Mesenchymal stem cell (in vitro differentiated cells and primary cell): ENCODE results near the gene GRIN1.

Source experiments
- DNase-seq: peaks from one replicate; pipeline ENCODE4 v3.0.0-alpha.2; 2013
- H2AFZ ChIP-seq: one replicate; pipeline ENCODE4 v1.6.1; 2013; ENCODE audit warnings: low read depth, mild to moderate bottlenecking, control low read depth, inconsistent platforms, low read length, moderate library complexity
- H2AK5ac ChIP-seq: 2 replicates; pipeline ENCODE4 v1.6.1; 2013; ENCODE audit warnings: low read length, moderate library complexity, mild to moderate bottlenecking, inconsistent platforms; ENCODE audit not compliant: severe bottlenecking
- H2BK120ac ChIP-seq: one replicate; pipeline ENCODE4 v1.6.1; 2013; ENCODE audit warnings: low read depth, mild to moderate bottlenecking, inconsistent platforms, low read length, moderate library complexity
- H2BK12ac ChIP-seq, 2 experiments: one replicate each; pipeline ENCODE4 v1.6.1; 2013; ENCODE audit warnings: inconsistent platforms in 2 of 2, low read length in 2 of 2, mild to moderate bottlenecking in 2 of 2, moderate library complexity in 2 of 2, control low read depth in 1 of 2
- H2BK15ac ChIP-seq: one replicate; pipeline ENCODE4 v1.6.1; 2013; ENCODE audit warnings: mild to moderate bottlenecking, low read depth, inconsistent platforms; ENCODE audit not compliant: poor library complexity, severe bottlenecking
- H2BK5ac ChIP-seq: 2 replicates; pipeline ENCODE4 v1.6.1; 2013; ENCODE audit warnings: low read depth, mild to moderate bottlenecking, low read length, control low read depth, inconsistent platforms; ENCODE audit not compliant: poor library complexity, severe bottlenecking
- H3K14ac ChIP-seq, 2 experiments: one replicate each; pipeline ENCODE4 v1.6.1; 2013; ENCODE audit warnings: inconsistent platforms in 2 of 2, low read length in 2 of 2, control low read depth in 1 of 2, mild to moderate bottlenecking in 1 of 2, moderate library complexity in 1 of 2
- H3K18ac ChIP-seq, 2 experiments: one replicate each; pipeline ENCODE4 v1.6.1; 2013; ENCODE audit warnings: inconsistent platforms in 2 of 2, low read length in 2 of 2, control low read depth in 1 of 2, low read depth in 1 of 2, mild to moderate bottlenecking in 1 of 2
- H3K23ac ChIP-seq, 2 experiments: one replicate each; pipeline ENCODE4 v1.6.1; 2013; ENCODE audit warnings: inconsistent platforms in 2 of 2, low read length in 2 of 2, mild to moderate bottlenecking in 2 of 2, moderate library complexity in 2 of 2, control low read depth in 1 of 2
- H3K27ac ChIP-seq: 2 replicates; pipeline ENCODE4 v1.5.1; 2013; ENCODE audit warnings: mild to moderate bottlenecking, moderate library complexity, low read length, control low read depth, inconsistent platforms; ENCODE audit not compliant: poor library complexity, severe bottlenecking
- H3K27me3 ChIP-seq, 2 experiments: 2 replicates each; pipeline versions ENCODE4 v1.6.1 to v1.7.0; 2013; ENCODE audit warnings: low read length in 2 of 2, mild to moderate bottlenecking in 2 of 2, moderate library complexity in 2 of 2, control low read depth in 1 of 2, inconsistent platforms in 1 of 2; ENCODE audit not compliant: control insufficient read depth in 1 of 2, insufficient read depth in 1 of 2
- H3K36me3 ChIP-seq, 2 experiments: 2 replicates each; pipeline versions ENCODE4 v1.6.1 to v1.7.0; 2013; ENCODE audit warnings: low read length in 2 of 2, control low read depth in 1 of 2, inconsistent platforms in 1 of 2, low read depth in 1 of 2, mild to moderate bottlenecking in 1 of 2; ENCODE audit not compliant: insufficient read depth in 2 of 2, control insufficient read depth in 1 of 2
- H3K4ac ChIP-seq, 2 experiments: one replicate each; pipeline ENCODE4 v1.6.1; 2013; ENCODE audit warnings: inconsistent platforms in 2 of 2, low read length in 2 of 2, mild to moderate bottlenecking in 2 of 2, moderate library complexity in 2 of 2, control low read depth in 1 of 2, low read depth in 1 of 2
- H3K4me1 ChIP-seq: 2 replicates; pipeline ENCODE4 v1.6.1; 2013; ENCODE audit warnings: low read depth, low read length, control low read depth; ENCODE audit not compliant: control insufficient read depth, insufficient read depth
- H3K4me2 ChIP-seq: 2 replicates; pipeline ENCODE4 v1.6.1; 2013; ENCODE audit warnings: low read length, mild to moderate bottlenecking, inconsistent platforms; ENCODE audit not compliant: poor library complexity, severe bottlenecking
- H3K4me3 ChIP-seq, 2 experiments: 2 replicates each; pipeline versions ENCODE4 v1.5.1 to v1.7.0; 2013; ENCODE audit warnings: low read length in 2 of 2, mild to moderate bottlenecking in 2 of 2, control low read depth in 1 of 2, low read depth in 1 of 2; ENCODE audit not compliant: insufficient read depth in 1 of 2
- H3K79me1 ChIP-seq: replicated peaks from 2 replicates; pipeline ENCODE4 v1.6.1; 2013; ENCODE audit warnings: mild to moderate bottlenecking, control low read depth, low read length, inconsistent platforms; ENCODE audit not compliant: poor library complexity, severe bottlenecking
- H3K9ac ChIP-seq: 2 replicates; pipeline ENCODE4 v1.7.0; 2013; ENCODE audit warnings: mild to moderate bottlenecking, low read length, moderate library complexity
- H3K9me3 ChIP-seq: 2 replicates; pipeline ENCODE4 v1.7.0; 2013; ENCODE audit warnings: mild to moderate bottlenecking, low read length; ENCODE audit not compliant: control insufficient read depth
- H4K8ac ChIP-seq: one replicate; pipeline ENCODE4 v1.6.1; 2013; ENCODE audit warnings: inconsistent platforms, mild to moderate bottlenecking, low read length, moderate library complexity
- H4K91ac ChIP-seq: one replicate; pipeline ENCODE4 v1.6.1; 2013; ENCODE audit warnings: mild to moderate bottlenecking, low read length, inconsistent platforms
- WGBS: methylation state at CpG from one replicate; pipeline ENCODE4 v1.1.7; 2013; ENCODE audit warnings: mixed read lengths; 5-methylcytosine and 5-hydroxymethylcytosine counted together

The GRIN1 gene

DNA sequence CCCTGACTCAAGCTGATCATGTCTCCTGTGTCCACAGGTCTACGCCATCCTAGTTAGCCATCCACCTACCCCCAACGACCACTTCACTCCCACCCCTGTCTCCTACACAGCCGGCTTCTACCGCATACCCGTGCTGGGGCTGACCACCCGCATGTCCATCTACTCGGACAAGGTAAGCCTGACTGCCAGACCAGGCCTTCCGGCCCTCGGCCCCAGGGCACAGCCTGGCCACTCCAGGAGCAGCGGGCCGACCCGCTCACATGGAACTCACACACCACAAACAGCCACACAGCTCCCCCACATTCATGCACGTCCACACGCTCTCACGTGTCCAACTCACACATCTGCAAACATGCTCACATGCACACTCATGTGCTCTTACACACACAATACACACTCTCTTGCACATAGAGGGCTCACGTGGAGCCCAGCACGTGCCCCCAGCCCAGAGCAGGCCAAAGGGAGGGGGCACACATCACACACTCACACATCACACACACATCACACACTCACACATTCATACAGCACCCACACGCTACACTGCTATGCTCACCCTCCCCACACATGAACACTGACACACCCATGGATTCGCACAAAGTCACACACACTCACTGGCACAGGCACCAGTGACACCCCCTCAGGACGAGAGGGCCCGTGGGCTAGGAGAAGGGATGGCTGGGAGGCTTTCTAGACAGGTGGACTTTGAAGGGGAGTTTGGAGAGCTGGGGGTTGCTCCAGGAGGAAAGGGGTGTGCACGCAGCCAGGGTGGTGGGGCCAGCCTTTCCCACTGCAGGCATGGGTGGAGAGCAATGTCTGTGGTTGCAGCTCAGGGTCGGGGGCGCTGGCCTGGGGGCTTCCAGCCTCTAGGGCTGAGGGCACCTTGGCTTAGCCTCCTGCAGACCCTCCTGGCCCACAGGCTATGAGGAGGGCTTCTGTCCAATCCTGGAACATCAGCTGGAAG, 3.3 kb downstream of the GRIN1 start:
- Histone ChIP-seq H2AK5ac (no peak overlapping the region), H4K91ac (no peak overlapping the region), H3K79me1 (no peaks in the 10 kb centered on the region), H4K8ac (no peak overlapping the region), H2BK5ac (no peak overlapping the region), H3K27me3 (peaks cover 59 to 69% of the 10 kb centered on the region in 2 experiments), H3K4me2 (no peak overlapping the region), H3K36me3 (peaks cover 0 to 8% of the 10 kb centered on the region in 2 experiments), H3K27ac (no peak overlapping the region), H3K9ac (no peak overlapping the region), H3K4me3 (no peak overlapping the region), H3K4me1 (peaks cover 12% of the 10 kb centered on the region), H3K4ac (no peak overlapping the region), H3K14ac (no peak overlapping the region), H2BK15ac (no peak overlapping the region), H3K23ac (no peak overlapping the region), H3K9me3 (no peaks in the 10 kb centered on the region), H2BK12ac (no peak overlapping the region), H2BK120ac (no peak overlapping the region), H3K18ac (no peak overlapping the region), H2AFZ (no peak overlapping the region)
- no peak for DNase-seq
- WGBS = 73% methylated on average over 24 of the region's 24 CpGs

- Histone ChIP-seq H3K23ac (no peak overlapping the region), H2AFZ (no peak overlapping the region), H3K4me2 (no peak overlapping the region), H3K79me1 (no peaks in the 10 kb centered on the region), H3K18ac (no peak overlapping the region), H3K36me3 (peaks cover 0 to 8% of the 10 kb centered on the region in 2 experiments), H3K4me1 (peaks cover 14% of the 10 kb centered on the region), H3K4me3 (no peak overlapping the region), H2AK5ac (no peak overlapping the region), H4K8ac (no peak overlapping the region), H2BK15ac (no peak overlapping the region), H4K91ac (no peak overlapping the region), H3K4ac (no peak overlapping the region), H2BK5ac (no peak overlapping the region), H3K9me3 (no peaks in the 10 kb centered on the region), H3K27me3 (peaks cover 47 to 66% of the 10 kb centered on the region in 2 experiments), H3K9ac (no peak overlapping the region), H3K27ac (no peak overlapping the region), H2BK120ac (no peak overlapping the region), H2BK12ac (no peak overlapping the region), H3K14ac (no peak overlapping the region)
- 82% methylated on average over 4 of the region's 4 CpGs for WGBS
- DNase-seq = no peak
These were observed 4.5 kb downstream of the GRIN1 start for GRCh38 chr9:137143459-137143858.

DNA sequence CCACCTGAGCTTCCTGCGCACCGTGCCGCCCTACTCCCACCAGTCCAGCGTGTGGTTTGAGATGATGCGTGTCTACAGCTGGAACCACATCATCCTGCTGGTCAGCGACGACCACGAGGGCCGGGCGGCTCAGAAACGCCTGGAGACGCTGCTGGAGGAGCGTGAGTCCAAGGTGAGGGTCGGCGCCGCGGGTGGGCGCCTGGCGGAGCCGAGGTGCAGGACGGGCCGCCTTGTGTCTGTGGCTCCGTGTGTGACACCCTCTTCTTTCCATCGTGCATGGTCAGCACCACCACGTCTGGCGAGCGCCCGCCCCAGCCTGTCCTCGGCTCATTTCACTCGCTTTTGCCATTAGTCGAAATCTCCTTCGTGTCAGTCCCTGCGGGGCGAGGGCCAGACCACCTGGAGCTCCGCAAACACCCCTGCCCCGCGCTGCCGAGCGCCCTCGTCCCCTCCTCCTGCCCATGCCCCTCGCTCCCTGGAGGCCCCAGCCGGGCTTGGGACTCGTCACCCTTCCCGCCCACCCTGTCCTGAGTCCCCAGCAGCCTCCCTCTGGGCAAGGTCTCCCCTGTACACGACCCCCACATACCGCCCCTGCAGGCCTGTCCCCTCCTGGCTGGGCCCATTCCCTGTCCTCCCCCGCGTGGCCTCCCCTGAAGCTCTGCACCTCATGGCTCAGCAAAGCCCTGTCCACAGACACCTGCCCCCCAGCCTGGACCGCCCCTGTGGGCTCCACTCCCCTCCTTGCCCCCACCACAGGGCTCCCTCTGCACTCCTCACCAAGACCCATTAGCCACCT, 7.0 kb downstream of the GRIN1 start:
- no peak overlapping the region for H3K4me2 ChIP-seq
- no peak overlapping the region for H3K27ac ChIP-seq
- no peak overlapping the region for H3K9ac ChIP-seq
- H3K36me3 ChIP-seq = no peaks in the 10 kb centered on the region
- H2BK15ac ChIP-seq = no peak overlapping the region
- H2BK12ac ChIP-seq = no peak overlapping the region
- 65% methylated on average over 48 of the region's 49 CpGs for WGBS
- H3K27me3 ChIP-seq = peaks cover 26 to 58% of the 10 kb centered on the region in 2 experiments
- no peaks in the 10 kb centered on the region for H3K79me1 ChIP-seq
- H3K14ac ChIP-seq = no peak overlapping the region
- no peak overlapping the region for H3K18ac ChIP-seq
- no peaks in the 10 kb centered on the region for H3K9me3 ChIP-seq
- no peak overlapping the region for H4K91ac ChIP-seq
- H2BK120ac ChIP-seq = no peak overlapping the region
- no peak overlapping the region for H3K4me3 ChIP-seq
- H4K8ac ChIP-seq = no peak overlapping the region
- H2AK5ac ChIP-seq = no peak overlapping the region
- H3K23ac ChIP-seq = no peak overlapping the region
- H3K4ac ChIP-seq = no peak overlapping the region
- H3K4me1 ChIP-seq = peaks cover 8% of the 10 kb centered on the region
- H2AFZ ChIP-seq = no peak overlapping the region
- H2BK5ac ChIP-seq = no peak overlapping the region
- DNase-seq = no peak

DNA sequence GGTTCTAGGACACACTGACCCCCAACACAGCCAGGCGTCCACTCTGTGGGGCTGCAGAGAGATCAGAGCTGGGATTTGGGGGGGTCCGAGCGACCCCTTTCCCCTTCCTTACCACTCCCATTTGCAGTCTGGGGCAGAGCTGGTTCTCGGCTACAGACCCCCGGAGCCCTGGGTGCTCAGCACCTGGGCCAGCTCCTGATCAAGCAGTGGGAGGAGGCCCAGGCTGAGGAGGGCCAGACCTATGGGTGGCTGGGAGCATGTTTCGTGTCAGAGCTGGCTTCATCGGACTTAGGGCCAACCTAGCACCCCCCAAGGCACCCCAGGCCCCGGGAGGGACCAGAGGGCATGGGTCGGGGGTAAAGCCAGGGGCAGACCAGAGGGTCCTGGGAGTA, 7.6 kb downstream of the GRIN1 start:
- H3K27ac ChIP-seq = no peak overlapping the region
- no peaks in the 10 kb centered on the region for H3K9me3 ChIP-seq
- H4K8ac ChIP-seq = no peak overlapping the region
- no peak overlapping the region for H3K4ac ChIP-seq
- H3K9ac ChIP-seq = no peak overlapping the region
- no peak for DNase-seq
- 76% methylated on average over 5 of the region's 9 CpGs for WGBS
- no peak overlapping the region for H3K23ac ChIP-seq
- no peak overlapping the region for H2BK120ac ChIP-seq
- H2BK12ac ChIP-seq = no peak overlapping the region
- H3K4me3 ChIP-seq = no peak overlapping the region
- H3K4me2 ChIP-seq = no peak overlapping the region
- peaks cover 8% of the 10 kb centered on the region for H3K4me1 ChIP-seq
- H3K79me1 ChIP-seq = no peaks in the 10 kb centered on the region
- no peak overlapping the region for H2AFZ ChIP-seq
- no peak overlapping the region for H2BK15ac ChIP-seq
- H3K18ac ChIP-seq = no peak overlapping the region
- no peak overlapping the region for H3K14ac ChIP-seq
- no peak overlapping the region for H2AK5ac ChIP-seq
- H4K91ac ChIP-seq = no peak overlapping the region
- H3K27me3 ChIP-seq = peaks cover 20 to 52% of the 10 kb centered on the region in 2 experiments
- no peak overlapping the region for H2BK5ac ChIP-seq
- H3K36me3 ChIP-seq = no peaks in the 10 kb centered on the region
